Epithelial cell of proximal tubule (primary cell): Measurements from ENCODE around the gene THAP9. TPM values are rescaled to one million over a fixed set of nuclear protein-coding genes. Genes with fewer than 3 reads are reported as not detected.
"Not testable (repeated sequence)": the region's sequence is repeated elsewhere in the genome, so short reads cannot be mapped to it uniquely, and the experiment has no call there.

Experiments
- DNase-seq: peaks from one replicate; pipeline ENCODE4 v3.0.0-alpha.2; 2011; ENCODE audit warnings: low read depth
- H3K4me3 ChIP-seq: 2 replicates; pipeline ENCODE4 v1.5.1; 2011; ENCODE audit warnings: low read depth, mild to moderate bottlenecking, low read length
- total RNA-seq: library from RNA; depleted of rRNA; stranded (reverse); fragments of >200 nt; gene quantifications from 2 replicates; pipeline ENCODE4 v1.2.3, GENCODE V29; 2015
- TF ChIP-seq, protein P1 (sequence below): conservative IDR thresholded peaks from 2 replicates; pipeline ENCODE4 v1.5.1; 2012; ENCODE audit warnings: low read depth, mild to moderate bottlenecking, low read length

The THAP9 gene
- total RNA-seq, result 2.5 and 3.0 TPM in 2 replicates

DNA sequence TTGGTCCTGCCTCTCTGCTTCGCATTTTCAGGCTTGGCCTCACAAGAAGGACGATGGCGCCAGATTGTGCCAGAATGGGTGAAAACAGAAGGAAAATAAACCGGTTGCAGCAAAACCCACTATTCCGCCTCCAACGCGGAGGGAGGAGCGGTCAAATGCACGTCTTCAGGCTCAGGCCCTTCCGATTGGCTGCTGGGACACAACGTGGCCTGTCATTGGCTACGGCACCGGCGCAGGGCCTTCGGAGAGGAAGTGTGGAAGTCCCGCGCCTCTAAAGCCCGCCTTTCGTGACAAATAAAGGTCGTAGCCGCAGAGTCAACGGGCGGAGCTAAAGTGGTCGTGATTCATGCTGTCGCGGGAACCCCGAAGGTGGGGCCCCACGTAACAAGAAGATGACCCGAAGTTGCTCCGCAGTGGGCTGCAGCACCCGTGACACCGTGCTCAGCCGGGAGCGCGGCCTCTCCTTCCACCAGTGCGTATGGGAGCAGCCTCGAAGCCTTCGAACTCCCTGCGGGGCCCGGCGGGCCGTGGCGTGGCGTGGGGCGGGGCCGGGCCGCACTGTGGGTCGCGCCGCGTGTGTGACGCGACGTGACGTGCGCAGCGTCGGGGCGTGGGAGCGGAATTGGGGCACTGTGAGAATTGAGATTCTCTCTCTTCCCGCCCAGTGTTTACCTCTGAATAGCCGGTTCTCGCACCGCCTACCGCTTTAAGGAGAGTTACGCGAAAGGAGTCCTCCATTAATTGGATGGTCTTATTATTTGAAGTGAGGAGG, at the start of gene THAP9:
THAP9 (plus strand) TSS at position 325 of the 772 bp plus-strand sequence; CDS start at position 393, 68 bp downstream.
- peak within 1 kb of the TSS; percentile 87 for H3K4me3 ChIP-seq
- DNase-seq, result peak; percentile 88
- TF ChIP-seq, protein P1, sequence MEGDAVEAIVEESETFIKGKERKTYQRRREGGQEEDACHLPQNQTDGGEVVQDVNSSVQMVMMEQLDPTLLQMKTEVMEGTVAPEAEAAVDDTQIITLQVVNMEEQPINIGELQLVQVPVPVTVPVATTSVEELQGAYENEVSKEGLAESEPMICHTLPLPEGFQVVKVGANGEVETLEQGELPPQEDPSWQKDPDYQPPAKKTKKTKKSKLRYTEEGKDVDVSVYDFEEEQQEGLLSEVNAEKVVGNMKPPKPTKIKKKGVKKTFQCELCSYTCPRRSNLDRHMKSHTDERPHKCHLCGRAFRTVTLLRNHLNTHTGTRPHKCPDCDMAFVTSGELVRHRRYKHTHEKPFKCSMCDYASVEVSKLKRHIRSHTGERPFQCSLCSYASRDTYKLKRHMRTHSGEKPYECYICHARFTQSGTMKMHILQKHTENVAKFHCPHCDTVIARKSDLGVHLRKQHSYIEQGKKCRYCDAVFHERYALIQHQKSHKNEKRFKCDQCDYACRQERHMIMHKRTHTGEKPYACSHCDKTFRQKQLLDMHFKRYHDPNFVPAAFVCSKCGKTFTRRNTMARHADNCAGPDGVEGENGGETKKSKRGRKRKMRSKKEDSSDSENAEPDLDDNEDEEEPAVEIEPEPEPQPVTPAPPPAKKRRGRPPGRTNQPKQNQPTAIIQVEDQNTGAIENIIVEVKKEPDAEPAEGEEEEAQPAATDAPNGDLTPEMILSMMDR, result no peak

GRCh38 chr4:82851318-82851717, 49.2 kb upstream of the THAP9 start:
- H3K4me3 ChIP-seq, result no peak overlapping the region
- no peak for DNase-seq
- TF ChIP-seq, protein P1, result no peak

DNA sequence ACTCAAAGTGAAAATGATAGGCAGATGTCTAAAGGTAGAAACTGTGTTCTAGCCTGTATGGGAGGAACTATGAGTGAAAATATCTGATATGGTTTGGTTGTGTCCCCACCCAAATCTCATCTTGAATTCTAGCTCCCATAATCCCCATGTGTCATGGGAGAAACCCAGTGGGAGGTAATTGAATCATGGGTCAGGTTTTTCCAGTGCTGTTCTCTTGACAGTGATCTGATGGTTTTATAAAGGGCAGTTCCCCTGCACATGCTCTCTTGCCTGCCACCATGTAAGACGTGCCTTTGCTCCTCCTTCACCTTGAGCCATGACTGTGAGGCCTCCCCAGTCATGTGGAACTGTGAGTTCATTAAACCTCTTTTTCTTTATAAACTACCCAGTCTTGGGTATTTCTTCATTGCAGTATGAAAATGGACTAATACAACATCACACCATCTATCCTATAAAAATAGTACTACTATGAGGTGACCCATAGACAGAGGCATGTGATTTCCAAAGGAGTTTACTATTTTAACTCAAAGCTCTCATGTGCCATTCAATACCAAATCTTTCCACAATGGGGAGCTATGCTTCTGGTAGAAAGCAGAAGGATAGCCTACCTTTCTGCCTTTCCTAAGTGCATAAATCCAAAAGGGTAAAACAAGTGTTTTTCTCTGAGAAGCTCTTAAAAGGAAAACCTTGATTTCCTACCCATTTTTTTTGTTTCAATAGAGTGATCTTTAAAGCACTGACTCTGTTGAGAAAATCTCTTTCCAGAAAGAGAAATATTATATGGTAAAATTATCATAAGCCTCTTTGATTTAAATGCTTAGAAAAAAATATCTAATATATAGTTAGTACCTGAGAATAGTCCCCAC, 48.4 kb upstream of the THAP9 start:
- no peak overlapping the region for H3K4me3 ChIP-seq
- TF ChIP-seq, protein P1, result peak; percentile 50
- DNase-seq, result no peak

- no peak for DNase-seq
- TF ChIP-seq, protein P1, result no peak
Observed at GRCh38 chr4:82852751-82853285, 47.7 kb upstream of the THAP9 start.

DNA sequence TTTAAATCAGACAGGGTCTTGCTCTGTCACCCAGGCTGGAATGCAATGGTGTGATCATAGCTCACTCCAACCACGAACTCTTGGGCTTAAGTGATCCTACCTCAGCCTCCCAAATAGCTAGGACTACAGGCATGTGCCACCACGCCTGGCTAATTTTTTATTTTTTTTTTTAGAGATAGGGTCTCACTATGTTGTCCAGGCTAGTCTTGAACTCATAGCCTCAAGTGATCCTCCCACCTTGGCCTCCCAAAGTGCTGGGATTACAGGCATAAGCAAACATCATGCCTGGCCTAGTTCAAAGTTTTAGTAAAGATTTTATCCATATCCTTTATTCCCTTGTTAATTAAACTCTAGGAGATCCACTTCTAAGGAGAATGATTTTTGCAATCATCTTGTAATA, 40.0 kb upstream of the THAP9 start:
- H3K4me3 ChIP-seq, DNase-seq: not testable (repeated sequence)

More at GRCh38 chr4:82852751-82853285, 47.7 kb upstream of the THAP9 start:
- no peak overlapping the region for H3K4me3 ChIP-seq

GRCh38 chr4:82861529-82861928, 39.0 kb upstream of the THAP9 start:
- no peak overlapping the region for H3K4me3 ChIP-seq
- no peak for DNase-seq
- TF ChIP-seq, protein P1, result no peak

GRCh38 chr4:82864336-82864979, 36.1 kb upstream of the THAP9 start:
- no peak overlapping the region for H3K4me3 ChIP-seq
- DNase-seq, result no peak
- TF ChIP-seq, protein P1, result no peak
